Type B pancreatic cell (in vitro differentiated cells): ENCODE measurements around the gene PGLYRP1. TPM values are rescaled to one million over a fixed set of nuclear protein-coding genes. Genes with fewer than 3 reads are reported as not detected.

Source experiments
- DNase-seq: peaks from one replicate; pipeline ENCODE4 v3.0.0; 2021; ENCODE audit warnings: mixed read lengths; ENCODE audit not compliant: unreplicated experiment; ENCODE audit errors: extremely low spot score
- H3K27ac Mint-ChIP-seq: 2 replicates; pipeline ENCODE4 v1.8.0; 2021; ENCODE audit warnings: mild to moderate bottlenecking, mixed read lengths
- H3K27me3 Mint-ChIP-seq: 2 replicates; pipeline ENCODE4 v1.8.0; 2021; ENCODE audit warnings: mixed read lengths
- H3K36me3 Mint-ChIP-seq: 2 replicates; pipeline ENCODE4 v1.8.0; 2021; ENCODE audit warnings: mixed read lengths
- H3K4me1 Mint-ChIP-seq: one replicate; pipeline ENCODE4 v1.8.0; 2021; ENCODE audit warnings: mixed read lengths; ENCODE audit not compliant: unreplicated experiment
- H3K4me3 Mint-ChIP-seq: 2 replicates; pipeline ENCODE4 v1.8.0; 2021; ENCODE audit warnings: mild to moderate bottlenecking, mixed read lengths
- H3K9me3 Mint-ChIP-seq: 2 replicates; pipeline ENCODE4 v1.8.0; 2021; ENCODE audit warnings: mixed read lengths
- CTCF ChIP-seq: fragments of 200-600 bp; sonication (generic); conservative IDR thresholded peaks from 2 replicates; pipeline ENCODE4 v1.5.0; 2021; ENCODE audit warnings: antibody characterized with exemption, mild to moderate bottlenecking
- total RNA-seq: library from RNA; stranded (reverse); gene quantifications from 2 replicates; pipeline ENCODE4 v1.2.1, GENCODE V29; 2021; ENCODE audit warnings: low replicate concordance

Gene PGLYRP1
- total RNA-seq, 1 donor from 2014 or later: not detected

GRCh38 chr19:46014534-46014933 is 8.3 kb downstream of the PGLYRP1 start:
- Mint-ChIP-seq H3K27ac (peak overlapping the region; percentile 93), H3K4me1 (peaks cover 10% of the 10 kb centered on the region), H3K9me3 (no peaks in the 10 kb centered on the region), H3K27me3 (peaks cover 22% of the 10 kb centered on the region), H3K36me3 (peaks cover 5% of the 10 kb centered on the region), H3K4me3 (peak overlapping the region; percentile 92)
- DNase-seq: no peak
- TF ChIP-seq CTCF: no peak

- peak; percentile 91 for TF ChIP-seq CTCF
- H3K36me3 Mint-ChIP-seq: peaks cover 5% of the 10 kb centered on the region
- no peaks in the 10 kb centered on the region for H3K9me3 Mint-ChIP-seq
- no peak overlapping the region for H3K27ac Mint-ChIP-seq
- H3K27me3 Mint-ChIP-seq: peaks cover 12% of the 10 kb centered on the region
- H3K4me3 Mint-ChIP-seq: peak overlapping the region; percentile 13
- H3K4me1 Mint-ChIP-seq: peaks cover 11% of the 10 kb centered on the region
- DNase-seq: no peak
Measured at GRCh38 chr19:46009530-46010510, 13.0 kb downstream of the PGLYRP1 start.

GRCh38 chr19:46006411-46006810 is 16.4 kb downstream of the PGLYRP1 start:
- no peak for DNase-seq
- Mint-ChIP-seq H3K36me3 (peaks cover 5% of the 10 kb centered on the region), H3K9me3 (no peaks in the 10 kb centered on the region), H3K27ac (no peak overlapping the region), H3K27me3 (peaks cover 2% of the 10 kb centered on the region), H3K4me3 (no peak overlapping the region), H3K4me1 (peaks cover 5% of the 10 kb centered on the region)
- no peak for TF ChIP-seq CTCF

- no peak overlapping the region for H3K4me3 Mint-ChIP-seq
- H3K4me1 Mint-ChIP-seq: peaks cover 19% of the 10 kb centered on the region
- TF ChIP-seq CTCF: no peak
- DNase-seq: no peak
- H3K9me3 Mint-ChIP-seq: no peaks in the 10 kb centered on the region
- no peak overlapping the region for H3K27ac Mint-ChIP-seq
- H3K36me3 Mint-ChIP-seq: no peaks in the 10 kb centered on the region
- peaks cover 19% of the 10 kb centered on the region for H3K27me3 Mint-ChIP-seq
Measured at GRCh38 chr19:46002678-46003275, 20.1 kb downstream of the PGLYRP1 start.

- TF ChIP-seq CTCF: no peak
- Mint-ChIP-seq H3K27ac (peak overlapping the region; percentile 86), H3K9me3 (no peaks in the 10 kb centered on the region), H3K27me3 (peaks cover 19% of the 10 kb centered on the region), H3K4me3 (peak overlapping the region; percentile 86), H3K4me1 (peaks cover 27% of the 10 kb centered on the region), H3K36me3 (peaks cover 3% of the 10 kb centered on the region)
- DNase-seq: no peak
Measured at GRCh38 chr19:46000491-46001246, 22.2 kb downstream of the PGLYRP1 start.
